ENCODE measurements around the gene CACNA1E.
"Not testable (repeated sequence)": the region's sequence is repeated elsewhere in the genome, so short reads cannot be mapped to it uniquely, and the experiment has no call there.

Gene CACNA1E

GRCh38 chr1:181832173-181832880 is 349.0 kb downstream of the CACNA1E start:
- DNase-seq = not testable (repeated sequence)

- DNase-seq = no peak
These were observed 362.8 kb downstream of the CACNA1E start for GRCh38 chr1:181846001-181846645.

- no peak for DNase-seq
These were observed 363.4 kb downstream of the CACNA1E start for GRCh38 chr1:181846681-181847080.

GRCh38 chr1:181849071-181849470 is 365.8 kb downstream of the CACNA1E start:
- no peak for DNase-seq

GRCh38 chr1:181854212-181854611 is 370.9 kb downstream of the CACNA1E start:
- DNase-seq = not testable (repeated sequence)

GRCh38 chr1:181855380-181855779 is 372.1 kb downstream of the CACNA1E start:
- no peak for DNase-seq
